Activated T-cell treated with anti-CD3 and anti-CD28 coated beads, Interleukin-2, amount 50 U/mL, for 24 hours (primary cell): ENCODE measurements around the gene TRMT11.

Experiments
- DNase-seq: peaks from one replicate; pipeline ENCODE4 v3.0.0-alpha.2; 2020
- H3K27ac Mint-ChIP-seq: 2 replicates; pipeline ENCODE4 v1.8.0; 2020; ENCODE audit warnings: mild to moderate bottlenecking, mixed read lengths
- H3K27me3 Mint-ChIP-seq: 2 replicates; pipeline ENCODE4 v1.8.0; 2020; ENCODE audit warnings: mixed read lengths
- H3K36me3 Mint-ChIP-seq: 2 replicates; pipeline ENCODE4 v1.8.0; 2020; ENCODE audit warnings: low read depth, mixed read lengths
- H3K4me1 Mint-ChIP-seq: 2 replicates; pipeline ENCODE4 v1.8.0; 2020; ENCODE audit warnings: low read depth, mixed read lengths
- H3K4me3 Mint-ChIP-seq: 2 replicates; pipeline ENCODE4 v1.8.0; 2020; ENCODE audit warnings: mild to moderate bottlenecking, moderate library complexity, mixed read lengths
- H3K9me3 Mint-ChIP-seq: 2 replicates; pipeline ENCODE4 v1.8.0; 2020; ENCODE audit warnings: mixed read lengths

The TRMT11 gene

GRCh38 chr6:126034656-126035055 is 48.3 kb downstream of the TRMT11 start:
- Mint-ChIP-seq H3K9me3 (no peaks in the 10 kb centered on the region), H3K27ac (no peak overlapping the region), H3K36me3 (peaks cover 90% of the 10 kb centered on the region), H3K4me3 (no peak overlapping the region), H3K27me3 (no peaks in the 10 kb centered on the region), H3K4me1 (peaks cover 1% of the 10 kb centered on the region)
- no peak for DNase-seq

- DNase-seq = no peak
- H3K27me3 Mint-ChIP-seq = no peaks in the 10 kb centered on the region
- no peaks in the 10 kb centered on the region for H3K9me3 Mint-ChIP-seq
- no peak overlapping the region for H3K27ac Mint-ChIP-seq
- H3K36me3 Mint-ChIP-seq = peaks cover 94% of the 10 kb centered on the region
- peaks cover 1% of the 10 kb centered on the region for H3K4me1 Mint-ChIP-seq
- no peak overlapping the region for H3K4me3 Mint-ChIP-seq
Measured at GRCh38 chr6:126035764-126036163, 49.4 kb downstream of the TRMT11 start.

GRCh38 chr6:126038234-126038633 is 51.9 kb downstream of the TRMT11 start:
- DNase-seq = no peak
- no peak overlapping the region for H3K27ac Mint-ChIP-seq
- peaks cover 93% of the 10 kb centered on the region for H3K36me3 Mint-ChIP-seq
- peaks cover 1% of the 10 kb centered on the region for H3K4me1 Mint-ChIP-seq
- H3K9me3 Mint-ChIP-seq = peaks cover 9% of the 10 kb centered on the region
- H3K4me3 Mint-ChIP-seq = no peak overlapping the region
- no peaks in the 10 kb centered on the region for H3K27me3 Mint-ChIP-seq

GRCh38 chr6:126039284-126039683 is 52.9 kb downstream of the TRMT11 start:
- Mint-ChIP-seq H3K27ac (no peak overlapping the region), H3K4me1 (no peaks in the 10 kb centered on the region), H3K36me3 (peaks cover 86% of the 10 kb centered on the region), H3K4me3 (no peak overlapping the region), H3K27me3 (no peaks in the 10 kb centered on the region), H3K9me3 (peaks cover 10% of the 10 kb centered on the region)
- DNase-seq = no peak

- Mint-ChIP-seq H3K4me1 (no peaks in the 10 kb centered on the region), H3K27ac (no peak overlapping the region), H3K27me3 (no peaks in the 10 kb centered on the region), H3K36me3 (peaks cover 87% of the 10 kb centered on the region), H3K9me3 (peaks cover 13% of the 10 kb centered on the region), H3K4me3 (no peak overlapping the region)
- no peak for DNase-seq
Measured at GRCh38 chr6:126040394-126040793, 54.1 kb downstream of the TRMT11 start.

GRCh38 chr6:126040826-126041225 is 54.5 kb downstream of the TRMT11 start:
- Mint-ChIP-seq H3K9me3 (peaks cover 13% of the 10 kb centered on the region), H3K27me3 (no peaks in the 10 kb centered on the region), H3K36me3 (peaks cover 87% of the 10 kb centered on the region), H3K4me1 (no peaks in the 10 kb centered on the region), H3K27ac (no peak overlapping the region), H3K4me3 (no peak overlapping the region)
- no peak for DNase-seq

GRCh38 chr6:126041516-126041915 is 55.2 kb downstream of the TRMT11 start:
- Mint-ChIP-seq H3K9me3 (peaks cover 13% of the 10 kb centered on the region), H3K36me3 (peaks cover 84% of the 10 kb centered on the region), H3K4me1 (no peaks in the 10 kb centered on the region), H3K4me3 (no peak overlapping the region), H3K27me3 (no peaks in the 10 kb centered on the region), H3K27ac (no peak overlapping the region)
- DNase-seq = no peak

GRCh38 chr6:126042001-126042419 is 55.7 kb downstream of the TRMT11 start:
- peaks cover 83% of the 10 kb centered on the region for H3K36me3 Mint-ChIP-seq
- H3K4me1 Mint-ChIP-seq = no peaks in the 10 kb centered on the region
- no peak for DNase-seq
- no peak overlapping the region for H3K27ac Mint-ChIP-seq
- no peaks in the 10 kb centered on the region for H3K27me3 Mint-ChIP-seq
- no peak overlapping the region for H3K4me3 Mint-ChIP-seq
- peaks cover 13% of the 10 kb centered on the region for H3K9me3 Mint-ChIP-seq

GRCh38 chr6:126047648-126048047 is 61.3 kb downstream of the TRMT11 start:
- Mint-ChIP-seq H3K4me3 (no peak overlapping the region), H3K27ac (no peak overlapping the region), H3K9me3 (peaks cover 4% of the 10 kb centered on the region), H3K27me3 (no peaks in the 10 kb centered on the region), H3K36me3 (peaks cover 76% of the 10 kb centered on the region), H3K4me1 (no peaks in the 10 kb centered on the region)
- DNase-seq = no peak

- H3K4me1 Mint-ChIP-seq = no peaks in the 10 kb centered on the region
Measured at GRCh38 chr6:126048635-126049034, 62.3 kb downstream of the TRMT11 start.

GRCh38 chr6:126050795-126051194 is 64.5 kb downstream of the TRMT11 start:
- H3K4me3 Mint-ChIP-seq = no peak overlapping the region
- H3K36me3 Mint-ChIP-seq = peaks cover 74% of the 10 kb centered on the region
- H3K27ac Mint-ChIP-seq = no peak overlapping the region
- H3K4me1 Mint-ChIP-seq = no peaks in the 10 kb centered on the region
- no peak for DNase-seq
- H3K27me3 Mint-ChIP-seq = no peaks in the 10 kb centered on the region
- no peaks in the 10 kb centered on the region for H3K9me3 Mint-ChIP-seq

More at GRCh38 chr6:126048635-126049034, 62.3 kb downstream of the TRMT11 start:
- DNase-seq = no peak
- Mint-ChIP-seq H3K36me3 (peaks cover 83% of the 10 kb centered on the region), H3K27ac (no peak overlapping the region), H3K27me3 (no peaks in the 10 kb centered on the region), H3K9me3 (peaks cover 4% of the 10 kb centered on the region), H3K4me3 (no peak overlapping the region)

- Mint-ChIP-seq H3K9me3 (no peaks in the 10 kb centered on the region), H3K27me3 (no peaks in the 10 kb centered on the region), H3K36me3 (peaks cover 68% of the 10 kb centered on the region), H3K4me3 (no peak overlapping the region), H3K27ac (no peak overlapping the region), H3K4me1 (no peaks in the 10 kb centered on the region)
- no peak for DNase-seq
Measured at GRCh38 chr6:126051791-126052190, 65.5 kb downstream of the TRMT11 start.

GRCh38 chr6:126052485-126052884 is 66.1 kb downstream of the TRMT11 start:
- Mint-ChIP-seq H3K9me3 (no peaks in the 10 kb centered on the region), H3K4me3 (no peak overlapping the region), H3K4me1 (no peaks in the 10 kb centered on the region), H3K36me3 (peaks cover 67% of the 10 kb centered on the region), H3K27me3 (no peaks in the 10 kb centered on the region), H3K27ac (no peak overlapping the region)
- no peak for DNase-seq

GRCh38 chr6:126054258-126054702 is 67.9 kb downstream of the TRMT11 start:
- H3K4me1 Mint-ChIP-seq = no peaks in the 10 kb centered on the region
- no peak overlapping the region for H3K27ac Mint-ChIP-seq
- no peak overlapping the region for H3K4me3 Mint-ChIP-seq
- no peak for DNase-seq
- no peaks in the 10 kb centered on the region for H3K9me3 Mint-ChIP-seq
- H3K36me3 Mint-ChIP-seq = peaks cover 64% of the 10 kb centered on the region
- H3K27me3 Mint-ChIP-seq = no peaks in the 10 kb centered on the region

GRCh38 chr6:126054802-126055201 is 68.5 kb downstream of the TRMT11 start:
- H3K27me3 Mint-ChIP-seq = no peaks in the 10 kb centered on the region
- no peaks in the 10 kb centered on the region for H3K9me3 Mint-ChIP-seq
- H3K36me3 Mint-ChIP-seq = peaks cover 64% of the 10 kb centered on the region
- no peak for DNase-seq
- no peak overlapping the region for H3K27ac Mint-ChIP-seq
- no peaks in the 10 kb centered on the region for H3K4me1 Mint-ChIP-seq
- H3K4me3 Mint-ChIP-seq = no peak overlapping the region

- H3K36me3 Mint-ChIP-seq = peaks cover 68% of the 10 kb centered on the region
- no peak overlapping the region for H3K27ac Mint-ChIP-seq
- H3K27me3 Mint-ChIP-seq = no peaks in the 10 kb centered on the region
- H3K9me3 Mint-ChIP-seq = no peaks in the 10 kb centered on the region
- H3K4me3 Mint-ChIP-seq = no peak overlapping the region
- H3K4me1 Mint-ChIP-seq = no peaks in the 10 kb centered on the region
- no peak for DNase-seq
Measured at GRCh38 chr6:126055449-126055848, 69.1 kb downstream of the TRMT11 start.
